ENCODE measurements around the gene SPDYE2B. TPM values are rescaled to one million over a fixed set of nuclear protein-coding genes. Genes with fewer than 3 reads are reported as not detected.
A peak's percentile ranks its signal among the peaks of the same experiment; 100 is the strongest.
"Not testable (repeated sequence)": the region's sequence is repeated elsewhere in the genome, so short reads cannot be mapped to it uniquely, and the experiment has no call there.

Gene SPDYE2B
- total RNA-seq, 2 experiments from 2014 or later: not detected

DNA sequence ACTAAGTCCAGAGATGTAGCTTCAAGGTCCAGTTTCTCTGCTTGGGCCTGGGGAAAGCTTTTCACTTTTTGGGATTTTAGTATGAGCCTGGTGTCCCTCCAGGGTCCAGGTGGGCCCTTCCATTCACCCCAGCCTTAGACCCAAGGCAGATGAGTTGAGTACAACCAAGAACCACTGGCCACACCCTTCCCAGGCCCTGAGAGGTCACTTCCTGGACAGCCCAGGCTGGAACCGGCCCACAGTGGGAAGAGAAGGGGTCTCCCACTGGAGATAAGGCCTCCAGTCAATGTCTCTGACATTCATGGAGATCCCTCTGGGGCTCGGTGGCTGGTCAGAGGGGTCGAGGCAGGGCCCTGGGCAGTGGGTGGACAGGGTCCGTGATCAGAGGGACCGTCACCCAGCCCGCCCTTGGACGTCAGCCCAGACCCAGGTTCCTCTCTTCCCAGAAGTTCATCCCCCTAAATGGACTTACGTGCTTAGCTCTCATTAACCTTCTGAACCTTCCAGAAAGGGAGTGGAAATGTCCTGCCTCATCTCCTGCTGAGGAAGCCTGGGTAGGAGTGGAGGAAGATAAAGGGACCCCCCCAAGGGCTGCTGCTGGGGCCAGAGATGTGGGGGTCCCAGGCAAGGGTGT is 22.7 kb upstream of the SPDYE2B start:
- not testable (repeated sequence) for H3K27ac Mint-ChIP-seq, H3K4me3 Mint-ChIP-seq, H3K36me3 Mint-ChIP-seq, H3K27me3 Mint-ChIP-seq, H3K9me3 Mint-ChIP-seq, H3K4me1 Mint-ChIP-seq, DNase-seq

DNA sequence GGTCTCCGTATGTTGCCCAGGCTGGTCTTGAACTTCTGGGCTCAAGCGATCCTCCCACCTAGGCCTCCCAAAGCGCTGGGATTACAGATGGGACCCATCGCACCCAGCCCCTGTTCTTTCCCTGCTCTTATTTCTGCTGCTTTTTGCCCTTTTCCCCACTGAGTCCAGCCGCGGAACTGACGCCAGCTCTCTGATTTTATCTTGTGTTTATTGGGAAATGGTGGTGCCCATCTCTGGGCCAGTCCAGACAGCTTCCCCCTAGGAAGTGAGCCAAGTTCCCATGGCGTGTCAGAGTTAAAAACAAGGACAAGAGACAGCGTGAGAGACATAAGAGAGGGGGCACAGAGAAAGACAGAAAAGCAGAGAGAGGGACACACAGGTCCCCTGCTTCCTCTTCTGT is 19.5 kb upstream of the SPDYE2B start:
- H3K4me3 Mint-ChIP-seq, H3K27ac Mint-ChIP-seq, H3K36me3 Mint-ChIP-seq, H3K27me3 Mint-ChIP-seq, DNase-seq, H3K9me3 Mint-ChIP-seq, H3K4me1 Mint-ChIP-seq: not testable (repeated sequence)

DNA sequence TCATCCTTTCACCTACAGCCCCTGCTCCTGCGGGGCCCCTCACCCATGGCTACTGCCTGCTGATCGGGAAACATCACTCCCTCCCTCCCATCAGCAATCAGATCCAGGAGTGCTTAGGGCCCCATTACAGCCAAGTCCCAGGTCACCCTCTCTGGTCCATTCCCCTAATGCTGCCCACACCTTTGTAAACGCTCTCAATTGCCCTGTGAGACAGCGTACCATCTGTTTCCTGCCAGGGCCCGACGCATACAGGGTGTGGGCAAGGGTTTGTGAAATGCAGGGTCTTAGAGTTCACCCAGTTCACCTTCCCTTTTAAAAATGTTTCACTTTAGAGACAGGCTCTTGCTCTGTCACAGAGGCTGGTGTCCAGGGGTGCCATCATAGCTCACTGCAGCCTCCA is 15.8 kb upstream of the SPDYE2B start:
- not testable (repeated sequence) for H3K9me3 Mint-ChIP-seq, H3K27me3 Mint-ChIP-seq, H3K4me1 Mint-ChIP-seq, DNase-seq, H3K4me3 Mint-ChIP-seq, H3K36me3 Mint-ChIP-seq, H3K27ac Mint-ChIP-seq

DNA sequence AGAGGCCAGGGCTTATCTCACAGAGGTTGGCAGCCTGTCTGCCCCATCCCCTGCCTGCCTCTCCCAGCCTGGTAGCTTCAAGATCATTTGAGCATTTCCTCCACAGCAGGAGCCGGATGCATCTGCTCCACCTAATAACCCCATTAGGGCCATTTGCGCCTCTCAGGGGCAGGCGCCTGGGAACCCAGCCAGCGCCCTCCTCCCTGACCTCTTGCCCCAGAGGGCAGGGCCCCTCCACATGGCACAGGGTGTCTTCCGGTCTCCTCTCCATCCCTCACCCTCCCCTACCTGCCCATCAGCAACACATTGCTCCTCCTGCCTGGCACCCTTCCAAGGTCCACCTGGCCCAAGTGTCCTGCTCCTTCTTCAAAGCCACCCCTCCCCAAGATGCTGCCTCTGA is 14.8 kb upstream of the SPDYE2B start:
- not testable (repeated sequence) for H3K36me3 Mint-ChIP-seq, H3K4me3 Mint-ChIP-seq, H3K9me3 Mint-ChIP-seq, DNase-seq, H3K4me1 Mint-ChIP-seq, H3K27ac Mint-ChIP-seq, H3K27me3 Mint-ChIP-seq

DNA sequence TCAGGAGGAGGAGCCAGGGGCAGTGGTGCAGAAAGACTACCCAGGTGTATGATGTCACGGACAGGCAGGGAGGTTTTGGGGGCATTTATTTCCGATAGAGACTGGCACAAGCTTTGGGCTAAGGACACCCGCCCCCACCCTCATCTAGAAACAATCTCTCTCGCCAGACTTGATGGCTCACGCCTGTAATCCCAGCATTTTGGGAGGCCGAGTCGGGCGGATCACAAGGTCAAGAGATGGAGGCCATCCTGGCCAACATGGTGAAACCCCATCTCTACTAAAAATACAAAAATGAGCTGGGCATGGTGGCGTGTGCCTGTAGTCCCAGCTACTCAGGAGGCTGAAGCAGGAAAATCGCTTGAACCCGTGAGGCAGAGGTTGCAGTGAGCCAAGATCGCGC is 13.2 kb upstream of the SPDYE2B start:
- not testable (repeated sequence) for H3K4me1 Mint-ChIP-seq, H3K27me3 Mint-ChIP-seq, DNase-seq, H3K36me3 Mint-ChIP-seq, H3K9me3 Mint-ChIP-seq, H3K4me3 Mint-ChIP-seq, H3K27ac Mint-ChIP-seq

DNA sequence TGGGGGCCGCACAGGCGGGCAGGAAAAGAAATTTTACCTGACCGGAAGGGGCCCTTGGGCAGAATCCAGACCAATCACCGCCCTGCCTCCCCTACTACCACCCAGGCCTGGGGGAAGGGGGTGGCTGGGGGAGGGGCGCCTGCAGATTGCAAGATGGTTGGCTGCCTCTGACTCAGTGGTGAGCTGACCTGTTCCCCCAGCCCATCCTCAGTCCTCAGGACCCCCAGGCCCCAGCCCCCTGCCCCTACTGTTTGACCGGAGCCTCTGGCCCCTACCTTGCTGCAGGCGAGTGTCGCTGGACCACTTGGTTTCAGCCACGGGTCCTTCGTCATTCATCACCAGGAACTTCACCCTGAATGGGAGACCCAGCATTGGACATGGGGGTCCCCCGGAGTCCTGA is 11.3 kb upstream of the SPDYE2B start:
- not testable (repeated sequence) for H3K27ac Mint-ChIP-seq, H3K4me3 Mint-ChIP-seq, H3K9me3 Mint-ChIP-seq, H3K27me3 Mint-ChIP-seq, DNase-seq, H3K4me1 Mint-ChIP-seq, H3K36me3 Mint-ChIP-seq

DNA sequence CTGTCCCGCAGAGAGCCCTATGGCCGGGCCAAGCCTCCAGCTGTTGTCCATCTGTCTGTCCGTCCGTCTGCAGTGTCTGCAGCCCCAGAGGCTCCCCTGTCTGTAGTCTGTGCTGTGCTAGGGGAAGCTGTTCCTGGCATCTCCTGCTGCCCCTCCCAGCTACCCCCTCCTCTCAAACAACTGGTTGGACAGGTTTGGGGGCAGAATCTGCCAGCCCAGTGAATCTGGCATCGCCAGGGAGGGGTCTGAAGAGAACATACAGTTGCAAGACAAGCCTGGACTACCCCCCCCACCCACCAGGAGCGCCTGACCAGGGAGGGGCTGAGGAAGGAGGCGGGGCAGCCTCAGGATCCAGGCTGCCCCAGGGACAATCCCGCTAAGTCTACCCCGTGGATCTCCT is 7.4 kb upstream of the SPDYE2B start, which contains the start of gene UPK3BL1:
UPK3BL1 (minus strand) TSS at position 101 of the 400 bp plus-strand sequence; CDS start at position 51, 50 bp downstream.
- not testable (repeated sequence) for H3K36me3 Mint-ChIP-seq, H3K4me1 Mint-ChIP-seq, H3K27me3 Mint-ChIP-seq, DNase-seq, H3K4me3 Mint-ChIP-seq, H3K27ac Mint-ChIP-seq, H3K9me3 Mint-ChIP-seq

DNA sequence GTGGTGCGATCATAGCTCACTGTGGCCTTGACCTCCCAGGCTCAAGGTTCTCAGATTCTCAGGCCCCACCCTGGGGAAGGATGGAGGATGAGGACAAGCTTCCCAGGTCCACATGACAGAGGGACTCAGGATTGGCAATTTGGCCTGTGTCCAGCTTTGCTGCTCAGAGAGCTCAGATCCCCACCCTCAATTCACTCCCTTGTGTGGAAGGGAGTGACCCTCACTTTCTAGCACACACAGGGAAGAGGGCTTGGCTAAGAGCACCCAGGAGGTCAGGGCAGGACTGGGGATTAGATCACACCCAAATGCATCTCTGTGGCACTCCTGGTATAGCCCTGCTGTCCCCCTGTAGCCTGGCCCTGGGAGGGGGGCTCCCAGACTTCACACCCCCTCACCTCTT is 6.7 kb upstream of the SPDYE2B start:
- H3K9me3 Mint-ChIP-seq, H3K36me3 Mint-ChIP-seq, H3K4me3 Mint-ChIP-seq, H3K27me3 Mint-ChIP-seq, H3K4me1 Mint-ChIP-seq, DNase-seq, H3K27ac Mint-ChIP-seq: not testable (repeated sequence)

DNA sequence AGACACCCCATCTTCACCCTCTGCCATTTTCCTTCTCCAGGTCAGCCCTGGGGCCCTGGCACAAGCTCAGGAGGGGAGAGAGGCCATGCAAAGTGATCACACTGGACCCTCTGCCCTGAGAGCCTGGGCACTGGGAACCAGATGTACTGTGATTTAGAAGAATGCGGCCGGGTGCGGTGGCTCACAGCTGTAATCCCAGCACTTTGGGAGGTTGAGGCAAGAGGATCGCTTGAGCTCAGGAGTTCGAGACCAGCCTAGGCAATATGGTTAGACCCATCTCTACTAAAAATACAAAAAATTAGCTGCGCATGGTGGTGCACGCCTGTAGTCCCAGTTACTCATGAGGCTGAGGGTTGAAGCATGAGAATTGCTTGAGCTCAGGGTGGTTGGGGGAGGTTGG is 2.3 kb upstream of the SPDYE2B start:
- H3K27ac Mint-ChIP-seq, DNase-seq, H3K27me3 Mint-ChIP-seq, H3K9me3 Mint-ChIP-seq, H3K36me3 Mint-ChIP-seq, H3K4me3 Mint-ChIP-seq, H3K4me1 Mint-ChIP-seq: not testable (repeated sequence)

DNA sequence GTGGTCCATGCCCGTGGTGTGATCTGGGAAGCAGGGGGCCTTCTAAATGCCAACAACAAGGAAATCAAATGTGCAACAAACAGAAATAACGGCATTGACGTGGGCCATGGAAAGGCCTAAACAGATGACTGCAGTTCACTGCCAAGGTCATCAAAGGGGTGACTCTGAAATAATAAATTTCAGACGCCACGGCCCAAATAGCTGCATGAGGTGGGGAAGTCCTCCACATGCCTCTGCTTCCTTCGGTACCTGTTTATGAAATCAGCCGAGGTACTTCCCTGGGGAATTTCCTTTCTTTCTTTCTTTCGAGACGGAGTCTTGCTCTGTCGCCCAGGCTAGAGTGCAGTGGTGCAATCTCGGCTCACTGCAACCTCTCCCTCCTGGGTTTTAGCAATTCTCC is 14.6 kb downstream of the SPDYE2B start:
- not testable (repeated sequence) for H3K4me1 Mint-ChIP-seq, H3K27ac Mint-ChIP-seq, H3K27me3 Mint-ChIP-seq, H3K9me3 Mint-ChIP-seq, H3K4me3 Mint-ChIP-seq, H3K36me3 Mint-ChIP-seq, DNase-seq

DNA sequence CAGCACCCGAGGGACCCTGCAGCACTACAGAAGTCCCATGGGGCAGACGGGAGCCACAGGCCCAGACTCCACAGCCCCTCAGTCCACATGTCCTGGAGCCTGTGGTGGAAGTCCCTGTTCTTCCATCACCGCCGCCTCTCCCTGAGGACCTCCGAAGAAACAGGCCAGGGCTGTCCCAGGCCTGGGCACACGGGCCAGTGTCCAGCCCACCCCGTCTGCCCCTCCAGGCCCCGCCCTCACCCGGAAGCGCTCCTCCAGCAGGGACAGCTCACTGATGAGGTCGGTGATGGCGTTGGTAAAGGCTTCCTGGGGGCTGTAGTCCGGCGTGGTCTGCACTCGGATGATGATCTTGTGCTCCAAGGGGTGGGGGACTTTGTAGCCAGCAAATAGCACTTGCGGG is 16.7 kb downstream of the SPDYE2B start:
- H3K4me1 Mint-ChIP-seq, H3K4me3 Mint-ChIP-seq, H3K27me3 Mint-ChIP-seq, H3K9me3 Mint-ChIP-seq, H3K36me3 Mint-ChIP-seq, H3K27ac Mint-ChIP-seq, DNase-seq: not testable (repeated sequence)

DNA sequence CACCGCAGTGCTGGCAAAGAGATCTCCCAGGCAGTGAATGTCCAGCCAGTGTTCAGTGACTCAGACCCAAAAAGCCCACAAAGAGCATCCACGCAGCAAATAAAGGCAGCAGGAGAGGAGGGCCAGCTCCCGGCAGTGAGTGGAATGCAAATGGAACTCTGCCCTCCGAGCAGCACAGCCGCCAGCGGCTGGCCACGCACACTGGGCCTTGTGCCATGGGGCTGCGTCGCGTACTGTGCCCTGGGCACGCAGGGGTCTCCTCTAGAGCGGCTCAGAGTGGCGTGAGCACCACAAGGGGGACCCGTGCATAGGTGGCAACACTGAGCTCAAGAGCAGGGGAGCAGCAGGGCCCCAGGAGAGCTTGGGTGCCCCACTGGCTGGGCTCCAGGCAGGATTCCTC is 17.4 kb downstream of the SPDYE2B start:
- H3K4me1 Mint-ChIP-seq, DNase-seq, H3K36me3 Mint-ChIP-seq, H3K4me3 Mint-ChIP-seq, H3K9me3 Mint-ChIP-seq, H3K27me3 Mint-ChIP-seq, H3K27ac Mint-ChIP-seq: not testable (repeated sequence)

DNA sequence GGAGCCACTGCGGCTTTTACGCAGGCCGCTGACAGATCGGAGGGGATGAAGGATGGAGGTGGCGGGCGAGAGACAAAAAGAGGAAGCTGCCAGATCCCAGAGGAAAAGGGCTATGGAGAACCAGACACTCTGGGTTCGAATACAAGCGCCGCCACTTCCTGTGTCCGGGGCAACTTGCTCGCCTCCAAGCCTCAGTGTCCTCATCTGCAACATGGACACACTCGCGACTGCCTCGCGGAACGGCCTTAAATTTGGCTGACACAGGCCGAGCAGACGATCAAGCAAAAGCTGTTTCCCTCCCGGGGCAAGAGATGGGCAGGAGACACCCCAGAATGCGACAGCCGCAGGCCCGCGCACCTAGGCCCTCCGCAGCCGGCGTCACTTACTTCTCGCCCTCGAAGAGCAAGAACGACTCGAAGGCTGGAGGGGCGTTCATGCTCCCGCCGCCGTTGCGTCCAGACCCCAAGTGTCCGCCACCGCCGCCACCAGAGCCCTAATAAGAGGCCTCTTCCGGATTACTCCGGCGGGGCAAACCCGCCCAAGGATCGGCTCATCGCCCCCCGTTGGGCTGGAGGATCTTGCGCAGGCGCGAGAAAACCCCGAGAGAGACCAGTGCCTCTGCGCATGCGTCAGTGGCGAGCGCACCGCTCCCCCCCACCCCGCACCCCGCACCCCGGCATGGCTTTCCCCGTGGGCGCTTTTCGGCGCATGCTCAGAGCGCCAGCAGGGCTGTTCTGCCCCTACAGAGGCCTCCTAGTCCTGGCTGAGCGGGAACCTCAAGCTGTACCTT is 21.2 kb downstream of the SPDYE2B start, which contains the start of gene POLR2J2:
POLR2J2 (minus strand) TSS at position 498 of the 790 bp plus-strand sequence; CDS start at position 436, 62 bp downstream.
- not testable (repeated sequence) for H3K4me3 Mint-ChIP-seq, H3K27ac Mint-ChIP-seq, H3K4me1 Mint-ChIP-seq, H3K36me3 Mint-ChIP-seq, H3K9me3 Mint-ChIP-seq, H3K27me3 Mint-ChIP-seq, DNase-seq

DNA sequence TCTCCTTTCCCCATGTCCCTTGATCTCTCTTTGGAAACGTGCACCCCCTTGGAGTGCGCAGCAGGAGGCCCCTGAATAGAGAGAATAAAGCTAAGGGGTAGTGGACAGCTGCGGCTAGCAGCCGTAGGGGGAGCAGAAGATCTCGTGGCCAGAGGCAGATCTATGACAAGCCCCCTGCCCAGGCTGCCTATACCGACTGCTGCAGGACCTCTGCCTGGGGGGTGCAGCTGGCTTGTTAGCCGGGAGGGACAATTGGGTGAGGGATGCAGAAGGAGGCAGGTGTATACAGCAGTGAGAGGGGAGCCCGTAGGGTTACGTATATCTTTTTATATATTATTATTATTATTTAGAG is 21.8 kb downstream of the SPDYE2B start:
- DNase-seq, H3K27me3 Mint-ChIP-seq: not testable (repeated sequence)

DNA sequence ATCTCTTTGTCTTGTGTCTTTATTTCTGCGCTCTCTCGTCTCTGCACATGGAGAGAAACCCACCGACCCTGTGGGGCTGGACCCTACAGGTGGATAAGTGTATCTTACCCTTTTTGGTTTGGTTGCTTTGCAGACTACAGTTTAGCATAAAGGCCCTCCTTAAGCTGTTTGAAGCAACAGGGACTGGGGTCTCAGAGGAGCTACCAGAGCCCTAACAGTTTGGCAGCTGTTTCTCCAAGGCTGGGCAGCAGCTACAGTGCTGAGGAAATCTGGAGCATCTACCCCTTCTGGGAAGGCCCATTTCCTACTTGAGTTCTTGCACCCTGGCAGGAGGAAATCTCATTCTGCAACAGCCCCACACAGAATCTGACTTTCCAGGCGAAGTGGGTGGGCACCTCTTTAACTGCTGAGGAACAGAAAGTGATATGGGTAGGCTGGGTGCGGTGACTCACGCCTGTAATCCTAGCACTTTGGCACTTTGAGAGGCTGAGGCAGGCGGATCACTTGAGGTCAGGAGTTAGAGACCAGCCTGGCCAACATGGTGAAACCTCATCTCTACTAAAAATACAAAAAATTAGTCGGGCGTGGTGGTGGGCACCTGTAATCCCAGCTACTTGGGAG is 23.4 kb downstream of the SPDYE2B start:
- not testable (repeated sequence) for DNase-seq, H3K9me3 Mint-ChIP-seq, H3K27ac Mint-ChIP-seq, H3K4me3 Mint-ChIP-seq, H3K36me3 Mint-ChIP-seq, H3K4me1 Mint-ChIP-seq, H3K27me3 Mint-ChIP-seq

More for the DNA sequence above, 21.8 kb downstream of the SPDYE2B start:
- H3K36me3 Mint-ChIP-seq, H3K4me3 Mint-ChIP-seq, H3K9me3 Mint-ChIP-seq, H3K27ac Mint-ChIP-seq, H3K4me1 Mint-ChIP-seq: not testable (repeated sequence)

DNA sequence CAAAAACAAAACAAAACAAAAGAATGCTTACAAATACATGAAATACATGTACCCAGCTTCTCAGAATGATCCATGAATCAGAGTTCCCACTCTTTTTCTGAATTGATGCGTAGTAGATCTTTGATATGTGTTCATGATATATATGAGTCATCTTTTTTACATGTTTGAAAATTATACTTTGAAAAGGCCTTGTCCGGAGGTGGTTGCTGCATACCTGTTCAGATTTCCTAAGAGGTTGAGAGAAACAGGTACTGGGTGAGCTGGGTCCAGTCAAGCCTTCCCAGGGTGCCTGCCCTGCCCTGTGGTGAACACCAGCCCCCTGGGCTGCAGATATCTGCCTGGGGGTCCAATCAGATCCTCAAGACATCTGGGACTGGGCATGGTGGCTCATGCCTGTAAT is 25.4 kb downstream of the SPDYE2B start:
- DNase-seq: peak; percentile 3
- not testable (repeated sequence) for H3K27me3 Mint-ChIP-seq, H3K9me3 Mint-ChIP-seq, H3K4me3 Mint-ChIP-seq, H3K36me3 Mint-ChIP-seq, H3K27ac Mint-ChIP-seq, H3K4me1 Mint-ChIP-seq

Measured in activated naive CD8-positive, alpha-beta T cell treated with anti-CD3 and anti-CD28 coated beads for 36 hours (primary cell).